Measurements from ENCODE around the gene WDR41.
"Not testable (repeated sequence)": the region's sequence is repeated elsewhere in the genome, so short reads cannot be mapped to it uniquely, and the experiment has no call there.

Gene WDR41

GRCh38 chr5:77398896-77399295 is 93.2 kb downstream of the WDR41 start:
- no peak for DNase-seq

GRCh38 chr5:77398458-77398857 is 93.7 kb downstream of the WDR41 start:
- no peak for DNase-seq

- no peak for DNase-seq
Observed at GRCh38 chr5:77397686-77398292, 94.3 kb downstream of the WDR41 start.

GRCh38 chr5:77396017-77396416 is 96.1 kb downstream of the WDR41 start:
- no peak for DNase-seq

- no peak for DNase-seq
Observed at GRCh38 chr5:77394064-77394715, 97.9 kb downstream of the WDR41 start.

- no peak for DNase-seq
Observed at GRCh38 chr5:77391240-77391765, 100.8 kb downstream of the WDR41 start.

- DNase-seq = no peak
Observed at GRCh38 chr5:77390795-77391194, 101.3 kb downstream of the WDR41 start.

GRCh38 chr5:77390221-77390620 is 101.9 kb downstream of the WDR41 start:
- DNase-seq = no peak

GRCh38 chr5:77389746-77390145 is 102.4 kb downstream of the WDR41 start:
- DNase-seq = no peak

- not testable (repeated sequence) for DNase-seq
Observed at GRCh38 chr5:77386340-77386739, 105.8 kb downstream of the WDR41 start.

GRCh38 chr5:77383336-77383735 is 108.8 kb downstream of the WDR41 start:
- not testable (repeated sequence) for DNase-seq

All from NCI-H2227 treated with DMSO at 0.1 percent for 48 hours (cell line).